ENCODE results near the gene LGR6. TPM values are rescaled to one million over a fixed set of nuclear protein-coding genes. Genes with fewer than 3 reads are reported as not detected.
"Not testable (repeated sequence)": the region's sequence is repeated elsewhere in the genome, so short reads cannot be mapped to it uniquely, and the experiment has no call there.

LGR6 gene
- polyA plus RNA-seq, 3 donors: 0.64 to 1.2 (median 1.1) TPM

GRCh38 chr1:202261209-202261958, 67.8 kb downstream of the LGR6 start:
- not testable (repeated sequence) for DNase-seq (ENCODE audit: low read depth in 3 of 3, low spot score in 2 of 3)

GRCh38 chr1:202263628-202264027, 70.0 kb downstream of the LGR6 start:
- no peak for DNase-seq (ENCODE audit: low read depth in 3 of 3, low spot score in 2 of 3)

- no peak for DNase-seq (ENCODE audit: low read depth in 3 of 3, low spot score in 2 of 3)
These were observed 70.7 kb downstream of the LGR6 start for GRCh38 chr1:202264300-202264699.

GRCh38 chr1:202264726-202265125, 71.1 kb downstream of the LGR6 start:
- no peak for DNase-seq (ENCODE audit: low read depth in 3 of 3, low spot score in 2 of 3)

GRCh38 chr1:202266061-202266765, 72.6 kb downstream of the LGR6 start:
- DNase-seq (ENCODE audit: low read depth in 3 of 3, low spot score in 2 of 3): no peak

- DNase-seq (ENCODE audit: low read depth in 3 of 3, low spot score in 2 of 3): no peak
These were observed 74.4 kb downstream of the LGR6 start for GRCh38 chr1:202268032-202268431.

GRCh38 chr1:202268817-202269216, 75.2 kb downstream of the LGR6 start:
- no peak for DNase-seq (ENCODE audit: low read depth in 3 of 3, low spot score in 2 of 3)

GRCh38 chr1:202270871-202271326, 77.3 kb downstream of the LGR6 start:
- no peak for DNase-seq (ENCODE audit: low read depth in 3 of 3, low spot score in 2 of 3)

- DNase-seq (ENCODE audit: low read depth in 3 of 3, low spot score in 2 of 3): no peak
These were observed 78.7 kb downstream of the LGR6 start for GRCh38 chr1:202272103-202272845.

- DNase-seq (ENCODE audit: low read depth in 3 of 3, low spot score in 2 of 3): no peak
These were observed 81.0 kb downstream of the LGR6 start for GRCh38 chr1:202274611-202275010.

- DNase-seq (ENCODE audit: low read depth in 3 of 3, low spot score in 2 of 3): no peak
These were observed 81.6 kb downstream of the LGR6 start for GRCh38 chr1:202275061-202275770.

GRCh38 chr1:202276081-202276715, 82.6 kb downstream of the LGR6 start:
- no peak for DNase-seq (ENCODE audit: low read depth in 3 of 3, low spot score in 2 of 3)

GRCh38 chr1:202276920-202277319, 83.3 kb downstream of the LGR6 start:
- DNase-seq (ENCODE audit: low read depth in 3 of 3, low spot score in 2 of 3): no peak

- no peak for DNase-seq (ENCODE audit: low read depth in 3 of 3, low spot score in 2 of 3)
These were observed 85.2 kb downstream of the LGR6 start for GRCh38 chr1:202278751-202279150.

GRCh38 chr1:202279806-202280205, 86.2 kb downstream of the LGR6 start:
- DNase-seq (ENCODE audit: low read depth in 3 of 3, low spot score in 2 of 3): no peak

- DNase-seq (ENCODE audit: low read depth in 3 of 3, low spot score in 2 of 3): no peak
These were observed 87.0 kb downstream of the LGR6 start for GRCh38 chr1:202280595-202280994.

GRCh38 chr1:202281316-202282024, 87.9 kb downstream of the LGR6 start:
- no peak for DNase-seq (ENCODE audit: low read depth in 3 of 3, low spot score in 2 of 3)

- DNase-seq (ENCODE audit: low read depth in 3 of 3, low spot score in 2 of 3): no peak
These were observed 88.4 kb downstream of the LGR6 start for GRCh38 chr1:202282025-202282371.

- DNase-seq (ENCODE audit: low read depth in 3 of 3, low spot score in 2 of 3): no peak
These were observed 89.1 kb downstream of the LGR6 start for GRCh38 chr1:202282596-202283283.

Data from right renal cortex interstitium (tissue), 3 donors.